Left renal cortex interstitium (tissue), 4 donors: ENCODE data around the gene YY1. TPM values are rescaled to one million over a fixed set of nuclear protein-coding genes. Genes with fewer than 3 reads are reported as not detected.
"Not testable (repeated sequence)": the region's sequence is repeated elsewhere in the genome, so short reads cannot be mapped to it uniquely, and the experiment has no call there.

Source experiments
- DNase-seq, 4 donors: peaks; one replicate each; pipeline ENCODE4 v3.0.0-alpha.2; 2013; ENCODE audit warnings: low read depth in 4 of 4, low spot score in 2 of 4, missing footprints in 1 of 4
- polyA plus RNA-seq, 4 donors: library from polyadenylated mRNA; unstranded; fragments of 120-200 nt; gene quantifications; one replicate each; pipeline ENCODE4 v1.2.1, GENCODE V29; 2013; ENCODE audit not compliant: insufficient read length in 4 of 4

YY1 gene
- polyA plus RNA-seq, 4 donors: 119 to 142 (median 131) TPM

DNA sequence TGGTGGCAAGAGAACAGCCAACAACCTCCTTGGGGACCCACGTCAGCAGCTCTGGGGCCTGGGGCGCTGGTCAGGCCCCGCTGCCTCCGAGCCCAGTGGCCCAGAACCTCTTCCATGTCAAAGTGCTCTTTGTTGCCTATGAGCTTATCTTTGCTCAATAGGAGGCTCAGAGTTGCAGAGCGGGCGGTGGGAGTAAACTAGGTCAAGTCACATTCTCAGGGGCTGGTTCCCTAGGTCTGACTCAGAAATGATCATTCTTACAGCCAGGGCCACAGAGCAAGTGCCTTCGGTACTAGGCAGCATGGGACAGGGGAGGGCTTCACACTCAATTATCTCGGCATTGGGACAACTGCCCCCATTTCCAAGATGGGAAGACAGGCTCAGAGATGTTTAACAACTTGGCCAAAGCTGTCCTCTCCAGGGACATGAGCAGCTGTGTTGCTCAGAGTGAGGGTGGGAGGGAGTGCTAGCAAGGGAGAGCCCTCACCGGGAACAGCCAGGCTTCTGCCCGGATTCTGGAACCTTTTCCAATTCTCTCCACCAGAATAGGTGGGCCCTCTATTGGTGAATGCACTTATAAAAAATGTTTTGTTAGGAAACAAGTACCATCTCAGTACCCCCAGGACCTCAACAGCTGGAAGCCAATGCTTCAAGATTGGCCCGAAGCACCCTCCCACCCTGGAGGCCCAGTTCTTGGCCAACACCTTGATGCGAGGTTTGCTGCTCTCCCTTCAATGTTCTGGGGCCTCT, 55.4 kb downstream of the YY1 start:
- DNase-seq: no peak

DNA sequence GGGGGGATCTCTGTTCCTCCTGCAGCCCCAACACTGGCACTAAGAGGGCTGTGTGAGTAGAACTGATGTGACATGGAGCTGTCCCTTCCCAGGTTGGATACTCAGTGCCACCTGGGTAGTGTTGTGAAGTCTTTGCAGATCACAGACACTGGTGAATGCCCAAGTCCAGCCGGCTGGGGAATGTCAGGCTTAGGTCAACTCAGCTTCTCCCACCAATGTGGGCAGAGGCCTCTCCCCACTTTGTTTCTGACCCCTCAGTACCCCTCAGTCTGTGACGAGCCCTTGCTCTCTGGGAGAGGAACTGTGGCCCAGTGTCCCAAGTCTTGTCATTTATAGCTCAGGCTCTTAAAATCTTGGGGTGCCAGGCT, 56.0 kb downstream of the YY1 start:
- no peak for DNase-seq

DNA sequence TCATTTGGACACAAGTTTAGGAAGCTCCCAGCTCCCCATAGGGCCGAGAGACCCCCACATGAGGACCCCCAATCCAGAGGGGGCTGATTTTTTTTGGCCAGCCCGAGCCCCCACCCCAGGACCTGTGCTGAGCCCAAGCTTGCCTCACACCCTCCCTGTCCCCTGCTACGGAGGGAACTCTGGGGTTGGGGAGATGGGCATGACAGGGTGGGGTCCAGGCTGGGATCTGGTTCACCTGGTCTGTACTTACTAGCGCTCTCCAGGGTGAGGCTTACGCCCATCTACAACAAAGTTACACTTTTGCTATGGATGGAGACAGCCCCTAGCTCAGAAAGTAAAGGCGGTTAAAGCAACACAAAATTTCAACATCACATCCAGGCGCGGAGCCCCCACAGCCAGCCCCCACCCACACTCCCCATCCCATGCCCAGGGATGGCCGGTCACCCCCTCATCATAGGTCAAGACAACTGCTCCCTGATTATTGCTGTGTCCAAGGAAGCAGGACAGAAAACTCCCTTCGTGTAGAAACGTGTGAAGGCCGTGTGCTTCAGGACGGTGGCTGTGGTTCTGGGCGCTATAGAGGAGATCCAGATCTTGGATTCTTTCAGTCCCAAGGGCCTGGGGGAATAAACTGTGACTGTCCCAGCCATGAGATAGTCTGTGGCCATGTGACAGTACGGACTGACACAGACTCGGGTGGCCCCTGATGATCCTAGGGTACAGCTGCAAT, 56.6 kb downstream of the YY1 start:
- DNase-seq: no peak

DNA sequence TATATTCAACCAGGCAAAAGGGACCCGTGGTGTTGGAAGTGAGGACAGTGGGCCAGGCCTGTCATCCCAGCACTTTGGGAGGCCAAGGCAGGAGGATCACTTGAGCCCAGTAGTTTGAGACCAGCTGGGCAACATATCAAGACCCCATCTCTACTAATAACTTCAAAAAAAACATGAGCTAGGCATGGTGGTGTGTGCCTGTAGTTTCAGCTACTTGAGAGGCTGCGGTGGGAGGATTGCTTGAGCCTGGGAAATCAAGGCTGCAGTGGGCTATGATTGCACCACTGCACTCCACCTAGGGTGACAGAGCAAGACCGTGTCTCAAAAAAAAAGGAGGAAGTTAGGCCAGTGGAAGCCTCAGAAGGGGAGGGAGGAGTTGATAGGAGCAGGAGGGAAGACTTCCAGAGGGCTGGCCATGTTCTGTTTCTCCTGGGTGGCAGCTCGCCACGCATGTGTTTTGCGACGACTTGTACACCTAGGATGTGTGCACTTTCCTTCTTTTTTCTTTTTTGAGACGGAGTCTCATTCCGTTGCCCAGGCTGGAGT, 57.2 kb downstream of the YY1 start:
- DNase-seq: no peak

DNA sequence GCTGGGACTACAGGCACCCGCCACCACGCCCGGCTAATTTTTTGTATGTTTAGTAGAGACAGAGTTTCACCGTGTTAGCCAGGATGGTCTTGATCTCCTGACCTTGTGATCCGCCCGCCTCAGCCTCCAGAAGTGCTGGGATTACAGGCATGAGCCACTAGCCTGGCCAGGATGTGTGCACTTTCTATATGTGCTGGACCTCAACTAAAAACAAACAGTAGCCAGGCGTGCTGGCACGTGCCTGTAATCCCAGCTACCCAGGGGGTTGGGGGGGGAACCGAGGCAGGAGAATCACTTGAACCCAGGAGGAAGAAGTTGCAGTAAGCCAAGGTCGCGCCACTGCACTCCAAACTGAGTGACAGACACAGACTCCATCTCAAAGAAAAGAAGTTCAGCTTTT, 57.8 kb downstream of the YY1 start:
- DNase-seq: not testable (repeated sequence)

DNA sequence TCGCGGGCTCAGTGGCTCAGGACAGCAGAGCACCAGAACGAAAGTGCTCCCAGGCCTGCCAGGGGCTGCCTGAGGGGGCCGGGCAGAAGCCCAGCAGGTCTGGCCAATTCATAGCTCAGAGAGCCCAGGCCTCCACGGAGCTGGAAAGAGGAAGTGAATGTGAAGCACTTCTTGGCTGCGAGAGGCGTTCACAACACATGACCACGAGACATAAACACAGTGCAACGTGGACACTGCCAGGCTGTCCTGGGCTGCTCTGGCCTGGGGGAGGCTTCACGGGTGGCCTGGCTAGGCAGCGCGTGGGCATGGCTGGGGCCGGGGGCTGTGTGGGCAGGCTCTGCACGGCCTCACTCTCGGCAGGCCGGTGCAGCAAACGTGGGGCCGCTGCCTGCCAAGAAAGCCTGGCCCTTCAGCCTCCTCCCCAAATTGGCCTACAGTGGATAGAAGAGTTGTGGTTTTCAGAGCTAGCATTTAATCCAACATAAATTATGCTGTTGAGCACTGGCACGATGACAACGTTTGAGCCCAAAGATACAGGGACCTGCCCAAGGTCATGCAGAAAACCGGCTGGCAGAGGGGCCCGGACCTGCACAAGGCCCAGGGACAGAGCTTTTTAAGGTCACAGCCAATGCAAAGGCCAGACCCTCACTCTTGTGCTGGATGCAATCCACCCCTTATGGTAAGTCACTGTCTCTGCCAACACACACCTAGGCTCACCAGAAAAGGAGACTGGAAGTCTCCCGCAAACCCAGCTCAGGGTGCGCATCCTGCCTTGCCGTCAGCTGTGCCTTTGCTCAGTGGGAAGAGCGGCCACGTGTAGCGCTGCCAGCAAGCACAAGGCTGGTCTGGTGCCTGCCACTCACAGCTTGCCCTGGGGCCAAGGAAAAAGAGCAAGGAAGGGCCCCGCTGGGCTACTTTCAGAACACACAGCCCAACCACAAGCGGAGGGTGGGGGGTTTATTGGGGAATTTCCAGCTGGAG, 58.7 kb downstream of the YY1 start:
- no peak for DNase-seq

DNA sequence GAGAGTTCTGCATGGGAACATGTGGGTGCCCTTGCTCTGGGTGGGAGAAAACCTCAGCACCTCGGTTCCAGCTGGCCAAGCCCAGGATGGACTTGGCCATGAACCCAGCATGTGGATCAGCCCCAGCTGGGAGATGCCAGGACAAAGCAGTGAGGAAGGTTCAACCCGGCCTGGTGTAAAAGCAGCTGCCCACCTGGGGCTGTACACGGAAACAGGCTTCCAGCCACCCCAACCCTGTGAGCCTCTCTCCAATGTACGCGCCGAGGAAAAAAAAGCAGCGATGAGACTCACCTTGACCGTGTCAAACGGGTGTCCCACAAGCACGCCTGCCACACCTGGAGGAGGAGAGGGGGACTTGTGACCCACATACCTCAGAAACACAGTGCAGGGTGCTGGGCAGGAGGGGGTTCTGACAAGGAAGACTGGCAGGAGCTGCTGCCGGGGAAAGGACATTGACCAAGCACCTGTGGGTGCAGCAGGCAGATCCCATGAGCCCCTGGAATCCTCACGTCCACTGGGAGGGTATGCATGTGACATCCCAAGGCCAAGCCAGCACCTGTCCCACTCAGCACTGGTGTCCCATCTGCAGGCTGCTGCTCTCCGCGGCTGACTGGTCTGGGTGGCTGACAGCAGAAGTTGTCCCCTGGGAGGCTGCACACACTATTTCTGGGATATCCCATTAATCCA, 59.8 kb downstream of the YY1 start:
- DNase-seq: no peak

DNA sequence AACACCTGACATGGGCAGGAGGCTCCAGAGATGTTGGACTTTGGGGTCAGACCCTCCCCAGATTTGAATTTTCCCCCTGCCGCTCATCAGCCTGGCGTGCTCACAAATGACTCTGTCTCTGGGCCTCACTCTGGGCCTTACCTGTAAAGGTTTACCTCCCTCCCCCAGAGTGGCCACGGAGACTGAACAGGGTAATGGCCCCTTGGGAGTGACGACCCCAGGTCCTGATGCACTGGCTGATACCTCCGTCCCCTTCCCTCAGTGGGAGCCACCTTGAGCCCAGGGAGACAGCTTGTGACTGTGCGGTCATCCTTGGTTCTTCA, 60.3 kb downstream of the YY1 start:
- DNase-seq: no peak

DNA sequence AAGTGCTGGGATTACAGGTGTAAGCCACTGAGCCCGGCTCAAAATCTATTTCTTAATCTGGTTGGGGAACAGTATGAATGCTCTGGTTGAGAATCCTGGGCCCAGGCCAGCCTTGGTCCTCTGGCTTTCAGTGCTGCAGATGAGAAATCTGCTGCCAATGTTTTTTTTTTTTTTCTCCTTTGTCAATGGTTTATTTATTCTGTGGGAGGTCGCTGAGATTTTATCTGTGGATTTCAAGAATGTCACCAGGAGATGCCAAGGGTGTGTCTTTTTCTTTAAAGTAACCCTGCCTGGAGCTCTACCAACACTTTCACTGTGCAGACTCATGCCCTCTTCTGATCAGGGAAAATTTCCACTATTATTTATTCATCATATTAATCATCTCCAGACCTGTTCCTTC, 63.7 kb downstream of the YY1 start:
- no peak for DNase-seq

DNA sequence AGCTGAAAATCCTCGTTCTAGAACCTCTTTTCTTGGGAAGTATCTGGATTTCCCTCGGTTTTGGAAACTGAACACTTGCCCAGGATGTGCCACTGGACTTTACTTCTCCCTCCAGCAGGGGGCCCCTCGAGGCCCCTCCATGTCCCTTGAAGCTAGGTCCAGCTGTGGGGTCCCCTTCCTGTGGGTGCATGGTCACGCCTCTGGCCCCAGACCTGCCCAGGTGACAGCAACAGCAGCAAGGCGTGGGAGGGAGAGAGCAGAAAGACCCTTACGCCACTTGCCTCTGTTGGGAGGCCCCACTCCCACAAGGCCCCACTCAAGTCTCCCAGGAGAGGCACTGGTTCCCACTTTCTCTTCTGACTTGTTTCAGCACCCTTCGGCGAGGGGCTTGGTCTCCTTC, 64.2 kb downstream of the YY1 start:
- no peak for DNase-seq

DNA sequence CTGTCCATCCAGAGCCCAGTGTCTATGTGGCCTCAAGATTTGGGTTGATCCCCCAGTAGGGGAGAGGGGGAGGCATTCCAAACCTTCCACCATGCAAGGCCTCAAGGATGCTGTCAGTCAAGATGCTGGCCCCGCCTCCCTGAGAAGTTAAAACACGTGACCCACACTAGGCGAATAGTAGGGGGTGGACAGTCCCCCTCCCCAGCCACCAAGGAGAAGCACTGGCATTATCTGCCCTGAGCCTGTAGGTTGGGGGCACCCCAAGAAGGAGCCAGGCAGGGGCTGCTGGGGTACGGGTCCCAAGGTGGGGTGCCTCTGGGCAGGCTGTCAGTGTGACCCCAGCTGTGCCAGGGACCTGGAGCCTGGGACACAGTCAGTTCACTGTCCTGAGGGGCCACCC, 65.0 kb downstream of the YY1 start:
- no peak for DNase-seq

DNA sequence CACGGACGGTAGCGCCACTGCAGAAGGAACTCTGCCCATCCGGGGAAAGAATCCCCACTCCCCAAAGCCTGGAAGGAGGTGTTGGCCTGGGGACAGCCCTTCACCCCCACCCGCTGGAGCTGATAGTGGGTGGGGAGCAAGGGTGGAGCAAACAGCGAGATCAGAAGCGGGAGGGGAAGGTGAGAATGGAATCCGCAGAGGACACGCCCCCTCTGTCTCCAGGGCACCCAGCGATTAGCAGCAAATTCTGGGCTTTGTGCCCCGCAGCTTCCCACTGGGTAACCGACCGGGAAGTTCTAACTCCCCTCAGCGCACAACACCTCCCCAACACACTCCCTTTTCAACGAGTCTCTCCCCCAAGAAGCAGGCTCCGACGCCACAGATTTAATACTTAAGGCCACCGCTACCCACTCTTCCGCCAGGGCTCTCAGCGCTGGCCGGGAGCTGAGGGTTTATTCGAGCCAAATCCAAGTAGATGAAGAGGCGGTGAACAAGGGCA, 65.9 kb downstream of the YY1 start:
- DNase-seq: no peak

DNA sequence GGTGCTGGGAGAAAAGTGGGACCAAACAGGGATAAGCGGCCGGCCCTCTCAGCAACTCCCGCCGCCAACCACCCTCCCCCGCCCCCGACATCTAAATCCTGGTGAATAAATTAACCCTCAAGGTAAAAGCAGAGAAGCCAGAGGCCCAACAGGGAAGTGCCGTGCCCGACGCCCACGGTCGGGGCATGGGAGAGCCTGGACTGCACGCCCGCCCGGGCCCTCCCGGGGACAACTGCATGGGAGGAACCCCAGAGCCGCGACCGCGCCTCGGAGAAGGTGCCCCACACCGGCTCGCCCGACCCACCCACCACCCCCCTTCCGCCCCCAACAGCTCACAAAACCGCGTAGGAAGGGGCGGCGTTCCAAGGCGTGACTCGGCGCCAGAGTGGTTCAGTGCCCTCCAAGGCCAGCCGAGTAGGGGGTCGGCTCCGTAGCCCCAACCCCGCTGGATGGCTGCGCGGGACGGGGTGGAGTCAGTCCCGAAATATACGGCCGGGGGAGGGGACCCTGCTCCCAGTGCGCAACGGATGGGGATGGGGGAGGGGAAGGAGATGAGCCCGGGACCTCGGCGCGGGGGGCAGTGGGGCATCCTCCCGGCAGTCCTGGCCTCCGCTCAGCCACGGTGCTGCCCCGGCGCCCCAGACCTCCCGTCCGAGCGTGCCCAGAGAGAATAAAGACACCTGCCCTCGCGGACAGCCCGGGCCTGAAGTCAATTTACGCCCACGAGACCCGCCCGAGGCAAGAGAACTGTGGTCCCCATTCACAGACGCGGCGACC, 66.6 kb downstream of the YY1 start:
- DNase-seq: no peak

DNA sequence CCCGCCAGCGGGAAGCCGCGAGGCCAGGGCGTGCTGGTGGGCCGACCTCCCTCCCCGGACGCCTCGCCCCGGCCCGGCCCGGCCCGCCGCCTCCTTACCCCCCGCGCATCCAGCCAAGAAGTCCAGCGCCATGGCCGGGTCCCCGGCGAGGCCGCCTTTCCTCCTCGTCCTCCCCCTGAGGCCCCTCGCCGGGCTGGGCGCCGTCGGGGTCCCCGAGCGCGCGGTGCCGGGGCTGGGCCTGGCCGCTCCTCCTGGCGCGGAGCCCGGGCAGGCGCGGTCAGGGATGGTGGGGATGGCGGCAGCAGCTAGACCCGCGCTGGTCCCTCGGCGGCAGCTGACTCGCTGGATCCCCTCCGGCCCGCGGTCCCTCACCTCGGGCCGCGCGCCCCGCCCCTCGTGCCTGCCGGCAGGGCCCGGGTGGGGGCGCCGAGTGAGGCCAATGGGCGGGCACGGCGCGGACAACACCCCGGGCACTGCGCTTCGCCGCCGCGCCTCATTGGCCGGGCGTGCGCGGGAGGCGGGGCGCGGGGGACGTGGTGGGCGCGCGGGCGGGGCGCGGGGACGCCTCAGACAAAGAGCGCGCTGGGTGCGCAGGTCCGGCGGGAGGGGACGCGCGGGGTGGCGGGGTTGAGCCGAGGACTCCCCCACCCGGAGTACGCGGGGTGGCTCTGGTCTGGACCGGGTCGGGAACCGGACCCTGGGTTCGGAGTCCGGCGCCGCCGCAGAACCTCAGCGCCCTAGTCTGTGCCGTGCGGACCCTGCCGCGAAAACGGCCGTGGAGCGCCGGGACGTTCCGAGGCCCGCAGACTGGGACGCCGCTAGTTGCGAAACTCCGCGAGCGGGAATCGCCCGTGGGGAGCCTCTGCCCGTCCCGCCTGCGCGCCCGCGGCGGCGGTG, 67.4 kb downstream of the YY1 start, which contains the start of gene SLC25A29:
Gene SLC25A29 (minus strand): TSS at position 344 of the 897 bp plus-strand sequence. CDS start 212 bp downstream, at position 132.
- DNase-seq: peak in 3 of 4 donors; percentile 74 to 80 (median 78)

DNA sequence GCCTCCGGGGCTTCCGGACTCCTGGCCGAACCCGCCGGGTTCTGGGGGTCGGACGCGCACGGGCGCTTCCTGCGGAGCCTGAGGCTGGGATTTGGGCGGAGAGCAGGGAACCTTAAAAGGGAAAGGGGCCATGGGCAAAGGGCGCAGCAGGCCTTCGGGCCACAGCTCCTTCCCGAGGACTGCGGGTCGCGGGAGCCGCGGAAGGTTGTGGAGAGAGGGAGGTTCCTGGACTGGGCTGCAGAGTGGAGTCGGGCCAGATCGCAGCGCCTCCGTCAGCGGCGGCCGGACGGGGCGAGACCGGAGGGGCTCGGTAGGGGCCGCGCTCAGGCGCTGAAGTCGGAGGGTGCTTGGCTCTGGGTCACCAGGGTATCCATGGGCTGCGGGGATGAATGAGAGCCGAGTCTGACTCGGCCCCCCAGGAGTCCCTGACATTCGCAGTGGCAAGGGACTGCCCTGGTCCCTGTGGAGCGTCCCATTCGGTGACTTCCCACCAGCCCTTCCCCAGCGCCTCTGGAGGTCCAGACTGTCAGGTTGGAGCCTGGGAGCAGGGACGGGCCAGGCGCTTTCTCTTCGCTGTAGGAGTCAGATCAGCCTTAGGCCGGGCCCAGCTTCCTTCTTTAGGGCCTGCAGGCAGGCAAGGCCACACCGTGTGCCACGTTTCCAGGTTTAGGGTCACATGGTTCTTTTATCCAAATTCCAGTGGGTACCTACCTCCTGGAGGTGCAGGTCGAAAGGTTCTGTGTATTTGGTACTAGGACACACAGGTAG, 68.2 kb downstream of the YY1 start:
- no peak for DNase-seq

DNA sequence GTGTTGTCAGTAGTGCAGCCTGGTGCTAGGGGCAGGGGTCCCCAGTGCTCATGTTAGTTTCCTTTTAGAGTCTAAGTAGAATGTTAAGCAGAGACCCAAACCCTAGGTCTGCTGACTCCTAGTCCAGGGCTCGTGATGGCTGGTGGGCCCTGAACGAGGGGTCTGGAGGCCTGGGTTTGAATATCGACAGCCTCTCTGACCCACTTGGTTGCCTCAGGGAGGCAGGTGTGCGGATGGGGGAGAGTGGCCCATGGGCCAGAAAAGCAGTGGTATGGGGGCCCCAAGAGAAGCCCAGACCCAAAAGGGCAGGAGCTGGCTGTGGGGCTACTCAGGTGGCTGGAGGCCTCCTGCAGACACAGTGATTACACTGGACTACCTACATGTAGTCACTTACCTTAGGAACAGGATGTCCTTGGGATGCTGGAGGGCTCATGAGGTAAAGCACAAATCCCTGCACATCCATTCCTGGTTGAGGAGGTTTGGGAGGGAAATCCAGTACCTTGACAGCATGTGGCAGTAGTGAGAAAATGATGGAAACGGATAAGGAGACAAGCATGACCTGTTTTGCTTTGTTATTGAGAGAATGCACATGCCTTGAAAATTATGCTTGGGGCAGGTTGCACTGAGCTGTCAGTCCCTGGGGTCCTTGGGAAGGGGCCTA, 69.0 kb downstream of the YY1 start:
- no peak for DNase-seq

DNA sequence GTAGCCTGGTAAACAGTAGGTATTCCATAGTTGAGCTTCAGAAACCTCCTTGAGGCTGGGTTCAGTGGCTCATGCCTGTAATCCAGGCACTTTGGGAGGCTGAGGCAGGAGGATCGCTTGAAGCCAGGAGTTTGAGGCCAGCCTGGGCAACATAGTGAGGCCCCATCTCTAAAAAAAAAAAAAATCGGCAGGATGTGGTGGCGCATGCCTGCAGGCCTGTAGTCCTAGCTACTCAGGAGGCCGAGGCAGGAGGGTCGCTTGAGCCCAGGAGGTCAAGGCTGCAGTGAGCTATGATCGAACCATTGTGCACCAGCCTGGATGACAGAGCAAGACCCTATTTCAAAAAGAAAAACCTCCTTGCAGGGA, 69.5 kb downstream of the YY1 start:
- not testable (repeated sequence) for DNase-seq
